KOPT-K1 (cell line): ENCODE results near the gene MYD88.

Source experiments
- H3K27ac ChIP-seq: fragments of 200-600 bp; sonication (generic); 2 replicates; pipeline ENCODE4 v1.5.1; 2016; ENCODE audit warnings: antibody characterized with exemption, mild to moderate bottlenecking, low read depth, low read length; ENCODE audit not compliant: poor library complexity, severe bottlenecking
- H3K36me3 ChIP-seq: fragments of 200-600 bp; sonication (generic); 2 replicates; pipeline ENCODE4 v1.5.1; 2017; ENCODE audit warnings: antibody characterized with exemption, mild to moderate bottlenecking, low read length, moderate library complexity; ENCODE audit not compliant: insufficient read depth
- H3K9me3 ChIP-seq: fragments of 200-600 bp; sonication (generic); 2 replicates; pipeline ENCODE4 v1.5.1; 2017; ENCODE audit warnings: antibody characterized with exemption, low read length, mild to moderate bottlenecking; ENCODE audit not compliant: insufficient read depth, poor library complexity, severe bottlenecking

MYD88 gene

DNA sequence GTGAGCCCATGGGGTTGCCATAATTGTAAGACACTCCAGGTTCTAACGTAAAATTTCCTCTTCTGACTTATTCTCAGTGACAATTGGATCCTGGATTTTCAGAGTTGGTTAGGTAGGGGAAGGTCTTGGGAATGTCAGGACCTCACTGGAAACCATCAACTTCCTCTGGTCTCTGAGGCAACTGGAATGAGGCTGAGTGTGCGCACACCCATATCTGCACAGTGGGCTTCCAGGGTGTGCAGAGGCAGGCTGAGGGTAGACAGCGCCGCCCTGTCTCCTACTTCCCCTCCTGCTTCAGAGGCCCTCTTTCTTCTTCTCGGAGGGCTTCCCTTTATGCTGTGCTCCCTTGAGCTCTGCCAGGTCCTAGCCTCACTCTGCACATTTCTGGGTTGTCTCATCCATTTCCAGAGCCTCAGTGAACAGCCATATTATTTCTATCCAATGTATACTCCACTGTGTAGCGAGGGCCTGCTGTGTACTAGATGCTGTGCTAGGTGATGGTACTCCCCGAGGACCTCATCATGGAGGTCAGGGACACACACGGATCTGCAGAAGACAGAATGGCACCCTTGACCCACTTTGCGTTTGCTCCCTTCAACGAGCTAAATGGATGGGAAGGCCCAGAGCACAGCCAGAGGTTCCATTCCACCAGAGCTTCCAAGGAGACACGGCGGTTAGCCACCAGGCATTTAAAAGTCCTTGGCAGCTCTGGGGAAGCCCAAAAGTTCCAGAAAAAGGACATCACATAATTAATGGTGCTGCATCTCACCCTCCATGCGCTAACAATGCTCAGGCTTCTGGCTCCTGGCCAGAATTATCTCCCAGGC lies 19.8 kb upstream of the MYD88 start:
- H3K9me3 ChIP-seq: no peaks in the 10 kb centered on the region
- peaks cover 47% of the 10 kb centered on the region for H3K36me3 ChIP-seq
- no peak overlapping the region for H3K27ac ChIP-seq

DNA sequence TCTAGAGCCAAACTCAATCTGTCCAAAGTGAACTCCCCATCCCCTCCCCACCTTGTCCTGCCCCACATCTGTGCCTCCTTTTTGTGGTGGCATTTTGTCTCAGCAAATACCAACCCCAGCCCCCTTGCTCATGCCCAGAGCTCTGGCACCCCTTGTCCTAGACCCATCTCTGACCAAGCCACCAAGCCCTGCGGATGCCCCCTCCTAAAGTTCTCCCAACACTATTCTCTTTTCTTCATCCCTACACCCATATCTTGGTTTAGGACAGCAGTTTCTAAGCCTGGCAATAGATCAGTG lies 19.3 kb upstream of the MYD88 start:
- Histone ChIP-seq H3K36me3 (peaks cover 53% of the 10 kb centered on the region), H3K27ac (no peak overlapping the region), H3K9me3 (no peaks in the 10 kb centered on the region)

DNA sequence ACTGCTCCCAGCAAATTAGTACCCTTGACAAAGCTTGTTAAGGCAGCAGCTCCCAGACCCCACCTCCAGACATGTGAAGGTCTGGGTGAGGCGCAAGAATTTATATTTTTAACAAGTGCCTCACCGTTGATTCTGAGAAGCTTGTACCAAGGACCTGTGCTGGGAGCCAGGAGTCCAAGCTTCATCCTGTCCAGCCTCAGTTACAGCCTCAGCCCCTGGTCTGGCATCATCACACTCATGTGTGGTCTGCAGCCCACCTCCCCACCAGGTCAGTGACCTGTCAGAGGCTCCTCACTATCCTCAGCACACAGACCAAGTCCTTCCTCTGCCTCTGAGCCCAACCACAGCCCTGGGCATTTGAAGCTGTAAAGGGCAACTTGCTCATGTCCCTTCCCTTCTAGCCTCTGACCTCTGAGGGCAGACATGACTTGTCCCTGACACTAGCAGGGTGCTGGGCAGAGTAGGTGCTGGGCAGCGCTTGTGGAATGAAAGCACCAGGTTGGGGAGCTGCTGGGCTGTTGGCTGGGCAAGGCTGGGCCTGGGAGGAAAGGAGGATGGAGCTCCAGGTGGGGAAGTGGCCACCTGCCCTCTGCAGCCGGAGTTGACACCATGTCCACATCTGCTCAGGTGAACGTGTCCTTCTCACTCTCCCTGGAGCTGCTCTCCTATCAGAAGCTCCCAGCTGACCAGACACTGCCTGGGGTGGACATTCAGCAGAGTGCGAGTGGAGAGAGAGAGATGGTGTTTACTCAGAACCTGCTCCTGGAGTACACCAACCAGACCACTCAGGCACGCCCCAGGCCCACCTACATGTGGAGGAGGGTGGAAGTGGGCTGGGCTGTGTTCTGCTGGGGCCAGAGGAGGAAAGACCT lies 18.4 kb upstream of the MYD88 start:
- Histone ChIP-seq H3K36me3 (peaks cover 62% of the 10 kb centered on the region), H3K9me3 (no peaks in the 10 kb centered on the region), H3K27ac (no peak overlapping the region)

DNA sequence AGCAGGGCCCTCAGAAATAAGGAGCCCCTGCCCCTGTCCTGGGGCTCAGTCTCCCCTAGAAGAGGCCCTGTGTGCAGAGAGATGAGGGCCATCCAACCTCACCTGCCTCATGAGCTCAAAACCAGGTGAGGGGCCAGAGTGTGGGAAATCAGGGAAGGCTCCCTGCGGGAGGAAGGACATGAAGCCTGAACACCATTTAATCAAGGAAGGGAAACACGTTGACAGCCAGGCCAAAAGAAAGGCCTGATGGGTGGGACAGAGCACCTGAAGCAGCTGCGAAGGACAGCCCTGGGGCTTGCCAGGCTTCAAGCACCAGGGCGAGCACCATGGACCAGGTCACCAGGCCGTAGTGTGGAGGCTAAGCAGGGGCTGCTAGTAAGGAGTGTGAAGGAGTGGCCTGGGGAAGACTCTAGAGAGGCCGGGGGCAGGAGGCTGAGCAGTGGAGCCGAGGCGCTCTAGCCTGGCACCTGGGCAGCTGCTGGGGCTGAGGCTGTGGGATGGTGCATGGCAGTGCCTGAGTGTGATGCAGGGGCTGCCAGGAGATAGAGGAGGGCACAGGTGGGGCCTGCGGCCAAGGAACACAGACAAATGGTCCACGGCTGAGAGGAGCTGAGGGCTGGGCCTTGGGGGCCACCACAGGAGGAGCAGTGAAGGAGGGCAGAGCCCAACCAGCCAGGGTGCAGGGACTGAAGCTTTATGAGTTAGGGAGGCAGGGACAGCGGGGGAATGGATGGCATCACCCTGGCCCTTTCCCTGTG lies 17.6 kb upstream of the MYD88 start:
- no peaks in the 10 kb centered on the region for H3K9me3 ChIP-seq
- peaks cover 70% of the 10 kb centered on the region for H3K36me3 ChIP-seq
- H3K27ac ChIP-seq: no peak overlapping the region

DNA sequence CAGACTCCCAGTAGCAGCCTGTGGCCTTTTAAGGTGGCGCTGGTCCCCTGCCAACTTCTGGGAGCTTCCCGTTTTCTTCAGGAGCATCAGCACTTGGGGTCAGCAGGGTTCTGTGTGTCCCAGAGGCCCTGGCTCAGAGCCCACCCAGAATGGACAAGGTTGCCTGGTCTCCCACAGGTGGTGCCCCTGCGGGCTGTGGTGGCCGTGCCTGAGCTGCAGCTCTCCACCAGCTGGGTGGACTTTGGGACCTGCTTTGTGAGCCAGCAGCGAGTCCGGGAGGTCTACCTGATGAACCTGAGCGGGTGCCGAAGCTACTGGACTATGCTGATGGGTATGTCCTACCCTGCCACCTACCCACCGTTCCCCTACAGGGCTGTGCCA lies 17.0 kb upstream of the MYD88 start:
- Histone ChIP-seq H3K27ac (no peak overlapping the region), H3K36me3 (peaks cover 76% of the 10 kb centered on the region), H3K9me3 (no peaks in the 10 kb centered on the region)

DNA sequence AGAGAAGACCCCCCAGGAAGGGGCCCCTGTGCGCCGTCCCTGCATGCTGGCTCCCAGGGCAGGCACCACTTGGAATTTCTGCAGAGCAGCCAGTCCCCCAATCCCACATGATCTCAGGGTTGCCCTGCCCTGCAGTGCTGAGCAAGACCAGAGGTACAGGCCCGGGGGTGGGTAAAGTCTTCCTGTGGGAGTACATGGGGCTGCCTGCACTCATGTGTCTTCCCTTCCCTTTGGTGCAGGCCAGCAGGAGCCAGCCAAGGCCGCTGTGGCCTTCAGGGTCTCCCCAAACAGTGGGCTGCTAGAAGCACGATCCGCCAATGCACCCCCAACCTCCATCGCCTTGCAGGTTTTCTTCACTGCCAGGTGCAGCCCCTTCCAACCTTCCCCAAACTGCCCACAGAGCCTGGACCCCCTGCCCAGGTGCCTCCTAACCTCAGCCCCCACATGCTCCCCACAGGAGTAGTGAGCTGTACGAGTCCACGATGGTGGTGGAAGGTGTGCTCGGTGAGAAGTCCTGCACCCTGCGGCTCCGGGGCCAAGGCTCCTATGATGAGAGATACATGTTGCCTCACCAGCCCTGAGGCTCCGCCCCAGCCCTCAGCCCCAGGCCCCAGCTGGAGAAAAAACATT lies 16.5 kb upstream of the MYD88 start:
- no peak overlapping the region for H3K27ac ChIP-seq
- peaks cover 81% of the 10 kb centered on the region for H3K36me3 ChIP-seq
- H3K9me3 ChIP-seq: no peaks in the 10 kb centered on the region

DNA sequence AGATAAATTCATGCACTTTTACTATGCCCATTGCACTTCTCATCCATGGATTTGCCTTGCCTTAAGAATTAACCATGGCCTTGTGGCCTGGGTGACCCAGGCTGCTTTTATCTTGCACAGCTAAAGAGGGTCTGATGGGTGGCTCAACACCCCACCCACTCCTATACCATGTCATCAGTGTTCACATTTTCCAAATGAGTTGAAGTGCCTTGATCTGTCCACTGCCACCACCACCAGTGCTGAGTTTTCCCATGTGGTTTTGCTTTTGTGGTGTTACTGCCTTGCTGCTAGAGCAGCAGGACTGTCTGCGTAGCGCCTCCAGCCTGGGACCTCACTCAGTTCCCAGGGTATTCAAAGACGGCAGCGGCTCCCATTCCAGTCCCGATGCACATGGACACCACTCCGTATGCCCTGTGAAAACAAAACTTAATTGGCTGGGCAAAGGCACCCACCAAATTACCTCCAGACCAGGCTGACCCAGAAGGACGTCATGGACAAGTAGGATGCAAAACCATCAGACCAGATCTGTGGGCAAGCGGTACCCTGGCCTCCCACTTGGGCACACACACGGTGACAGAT lies 15.7 kb upstream of the MYD88 start:
- peaks cover 89% of the 10 kb centered on the region for H3K36me3 ChIP-seq
- no peaks in the 10 kb centered on the region for H3K9me3 ChIP-seq
- H3K27ac ChIP-seq: no peak overlapping the region

DNA sequence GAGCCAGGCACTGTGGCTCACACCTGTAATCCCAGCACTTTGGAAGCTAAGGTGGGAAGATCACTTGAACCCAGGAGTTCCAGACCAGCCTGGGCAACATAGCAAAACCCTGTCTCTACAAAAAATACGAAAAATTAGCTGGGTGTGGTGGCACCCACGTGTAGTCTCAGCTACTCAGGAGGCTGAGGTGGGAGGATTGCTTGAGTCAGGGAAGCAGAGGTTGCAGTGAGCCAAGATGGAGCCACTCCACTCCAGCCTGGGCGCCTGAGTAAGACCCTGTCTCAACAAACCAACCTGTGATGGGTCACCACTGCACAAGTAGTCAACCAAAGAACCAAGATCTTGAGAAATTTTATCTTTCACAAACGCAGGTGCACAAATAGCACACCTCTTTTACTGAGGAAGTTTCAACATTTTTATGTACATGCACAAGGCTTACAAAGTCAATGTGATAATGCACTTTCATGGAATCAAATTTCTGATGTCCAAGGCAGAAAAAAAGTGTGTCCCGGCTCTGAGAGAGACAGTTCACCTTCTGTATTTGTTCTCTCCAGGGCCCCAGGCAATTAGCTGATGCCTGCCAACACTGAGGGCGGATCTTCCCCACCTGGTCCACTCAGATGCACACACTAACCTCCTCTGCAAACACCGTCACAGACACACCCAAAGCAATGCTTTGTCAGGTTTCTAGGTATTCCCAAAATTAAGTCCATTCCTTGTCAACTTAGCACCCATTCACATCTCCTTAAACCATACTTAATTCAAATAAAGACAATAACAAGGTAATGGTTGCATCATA lies 13.9 kb upstream of the MYD88 start:
- peaks cover 99% of the 10 kb centered on the region for H3K36me3 ChIP-seq
- H3K27ac ChIP-seq: no peak overlapping the region
- H3K9me3 ChIP-seq: no peaks in the 10 kb centered on the region

DNA sequence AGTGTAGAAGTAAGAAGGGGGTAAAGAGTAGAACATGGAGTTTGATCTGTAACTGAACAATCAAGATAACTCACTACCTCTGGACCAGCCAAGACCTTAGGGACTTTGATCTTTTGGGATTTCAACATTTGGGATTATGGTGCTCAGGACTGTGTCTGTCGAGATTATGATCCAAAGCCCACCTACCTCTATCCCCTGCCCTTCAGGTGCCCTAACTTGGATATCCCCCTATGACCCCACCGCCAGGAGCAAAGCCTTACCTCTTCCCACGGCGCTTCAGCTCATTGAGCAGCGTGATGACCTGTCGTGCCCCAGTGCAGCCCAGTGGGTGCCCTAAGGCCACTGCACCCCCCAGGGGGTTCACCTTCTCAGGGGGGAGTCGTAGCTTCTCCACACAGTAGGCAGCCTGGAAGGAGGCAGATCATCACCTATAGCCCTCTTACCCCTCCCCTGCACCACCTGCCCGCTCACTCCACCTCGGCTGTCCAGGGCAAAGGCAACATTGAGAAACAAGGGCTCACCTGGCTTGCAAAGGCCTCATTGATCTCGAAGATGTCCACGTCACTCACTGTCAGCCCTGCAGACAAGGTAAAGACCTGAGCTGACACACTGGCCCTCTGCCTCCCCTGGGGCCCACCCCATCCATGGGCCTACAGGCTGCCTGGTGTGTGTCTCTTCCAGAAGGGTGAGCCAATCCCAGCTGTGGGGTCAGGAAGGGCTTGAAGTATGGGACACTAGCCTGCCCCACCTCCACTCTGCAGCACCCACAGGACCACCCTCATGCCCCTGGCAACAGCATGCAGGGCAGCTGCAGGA lies 12.9 kb upstream of the MYD88 start:
- peaks cover 98% of the 10 kb centered on the region for H3K36me3 ChIP-seq
- no peak overlapping the region for H3K27ac ChIP-seq

DNA sequence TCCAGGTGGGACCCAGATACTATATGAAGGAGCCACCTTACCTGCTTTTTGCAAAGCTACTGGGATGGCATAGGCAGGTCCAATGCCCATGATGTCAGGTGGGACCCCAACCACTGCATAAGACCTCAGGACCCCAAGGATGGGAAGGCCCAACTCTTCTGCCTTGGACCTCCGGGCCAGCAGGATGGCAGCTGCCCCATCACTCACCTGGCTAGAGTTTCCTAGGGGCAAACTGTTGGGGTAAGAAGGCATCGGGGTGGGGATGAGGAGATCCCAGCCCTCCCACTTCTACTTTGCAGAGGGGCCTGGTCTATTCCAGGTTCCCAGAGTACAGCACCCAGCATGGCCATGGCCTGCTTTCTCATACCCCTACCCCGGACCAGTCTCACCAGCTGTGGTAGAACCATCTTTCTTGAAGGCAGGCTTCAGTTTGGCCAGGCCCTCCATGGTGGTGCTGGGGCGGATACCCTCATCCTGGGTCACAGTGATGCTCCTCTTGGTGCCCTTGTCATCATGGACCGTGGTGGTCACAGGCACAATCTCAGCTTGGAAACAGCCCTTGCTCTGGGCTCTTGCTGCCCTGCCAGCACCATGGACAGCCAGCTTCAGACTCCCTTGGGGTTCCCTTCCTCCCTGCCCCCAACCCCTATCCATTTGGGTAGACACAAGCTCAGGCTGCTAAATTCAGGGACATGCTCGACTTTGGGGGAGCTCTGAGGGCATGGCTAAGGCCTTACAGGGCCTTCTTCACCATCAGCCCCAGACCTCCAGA lies 12.2 kb upstream of the MYD88 start:
- H3K27ac ChIP-seq: no peak overlapping the region
- no peaks in the 10 kb centered on the region for H3K9me3 ChIP-seq
- peaks cover 98% of the 10 kb centered on the region for H3K36me3 ChIP-seq

More for the DNA sequence above, 12.9 kb upstream of the MYD88 start:
- no peaks in the 10 kb centered on the region for H3K9me3 ChIP-seq

DNA sequence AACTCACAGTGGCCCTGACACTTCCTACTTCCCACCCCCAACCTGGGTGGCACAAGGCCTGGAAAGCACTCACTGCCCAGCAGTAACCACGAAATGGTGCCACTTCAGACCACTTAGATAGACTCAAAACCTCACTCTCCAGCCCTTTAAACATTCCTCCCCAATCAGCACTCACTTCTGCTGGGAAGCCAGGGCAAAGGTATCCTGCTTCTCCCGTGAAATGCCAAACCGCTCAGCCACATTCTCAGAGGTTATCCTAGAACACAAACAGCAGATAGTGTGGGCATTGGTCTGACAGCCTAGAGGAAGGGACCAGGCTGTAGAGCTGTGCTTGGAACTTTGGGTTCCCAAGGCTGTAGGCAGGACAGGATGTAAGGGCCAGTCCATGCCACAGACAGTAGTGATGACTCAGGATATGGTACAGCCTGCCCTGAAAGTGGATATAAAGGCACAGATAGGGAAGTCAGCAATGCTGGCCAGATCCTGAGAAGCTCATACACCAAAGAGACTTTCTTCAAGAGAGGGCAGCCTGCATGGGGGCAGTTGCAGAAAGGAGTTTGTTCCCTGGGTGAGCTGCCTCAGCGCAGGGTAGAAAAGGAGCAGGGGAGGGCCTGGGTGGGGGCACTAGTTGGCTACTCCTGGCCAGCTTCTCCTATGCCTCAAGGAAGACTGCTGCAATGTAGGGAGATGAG lies 10.7 kb upstream of the MYD88 start:
- no peak overlapping the region for H3K27ac ChIP-seq
- peaks cover 98% of the 10 kb centered on the region for H3K36me3 ChIP-seq
- H3K9me3 ChIP-seq: no peaks in the 10 kb centered on the region

DNA sequence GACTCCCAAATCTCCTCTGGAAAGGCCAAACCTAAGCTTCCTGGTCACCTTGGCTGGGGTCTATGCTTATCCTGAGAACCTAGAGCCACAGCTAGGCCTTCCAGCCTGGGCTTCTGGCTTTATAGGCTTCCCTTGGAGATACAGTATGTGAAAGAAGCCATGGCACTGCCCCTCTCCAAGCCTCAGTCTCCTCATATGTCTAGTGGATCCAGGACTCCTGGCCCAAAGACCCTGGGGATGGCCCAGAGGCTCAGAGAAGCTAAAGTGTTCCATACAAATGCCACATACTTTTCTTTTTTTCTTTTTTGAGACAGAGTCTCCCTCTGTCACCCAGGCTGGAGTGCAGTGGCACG lies 10.2 kb upstream of the MYD88 start:
- H3K36me3 ChIP-seq: peaks cover 98% of the 10 kb centered on the region
- no peak overlapping the region for H3K27ac ChIP-seq
- no peaks in the 10 kb centered on the region for H3K9me3 ChIP-seq
